PC-9 (cell line): ENCODE data around the gene ZBTB48.

Source experiments
- CTCF ChIP-seq: fragments of 200-600 bp; sonication (generic); conservative IDR thresholded peaks from 2 replicates; pipeline ENCODE4 v1.6.1; 2017; ENCODE audit warnings: mixed run types, antibody characterized with exemption, mild to moderate bottlenecking, moderate library complexity
- EZH2 ChIP-seq: fragments of 200-600 bp; sonication (generic); IDR thresholded peaks from 2 replicates; pipeline ENCODE4 v1.8.0; 2017; ENCODE audit warnings: antibody characterized with exemption, low read depth

DNA sequence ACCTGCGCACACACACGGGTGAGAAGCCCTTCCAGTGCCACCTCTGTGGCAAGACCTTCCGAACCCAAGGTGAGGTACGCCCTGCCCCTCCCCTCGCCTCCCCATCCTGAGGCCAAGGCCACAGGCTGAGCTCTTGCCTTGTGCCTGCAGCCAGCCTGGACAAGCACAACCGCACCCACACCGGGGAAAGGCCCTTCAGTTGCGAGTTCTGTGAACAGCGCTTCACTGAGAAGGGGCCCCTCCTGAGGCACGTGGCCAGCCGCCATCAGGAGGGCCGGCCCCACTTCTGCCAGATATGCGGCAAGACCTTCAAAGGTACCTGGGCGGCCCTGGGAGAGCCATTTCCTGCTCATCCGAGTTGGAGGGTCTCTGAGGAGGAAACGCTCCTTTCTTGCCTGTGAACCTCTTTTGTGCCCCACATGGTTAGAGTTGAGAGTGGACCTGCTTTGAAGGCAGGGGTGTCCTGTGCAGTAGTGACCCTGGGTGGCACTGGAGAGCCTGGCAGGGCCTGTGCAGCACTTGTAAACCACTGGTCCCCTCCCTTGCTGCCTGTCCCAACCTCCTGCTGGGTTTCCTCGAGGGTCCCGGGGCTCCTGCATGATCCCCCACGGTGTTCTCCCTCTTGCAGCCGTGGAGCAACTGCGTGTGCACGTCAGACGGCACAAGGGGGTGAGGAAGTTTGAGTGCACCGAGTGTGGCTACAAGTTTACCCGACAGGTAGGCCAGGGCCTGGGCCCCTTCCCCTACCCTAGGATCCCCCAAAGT, 8.5 kb downstream of the ZBTB48 start:
- TF ChIP-seq CTCF = no peak
- TF ChIP-seq EZH2 = no peak
